GM21723 (cell line): ENCODE measurements around the gene NPHP3.

Source experiments
- ATAC-seq: cut with Tn5 transposase; IDR thresholded peaks from one replicate; pipeline ENCODE4 v1.9.1; 2021; ENCODE audit warnings: mild to moderate bottlenecking, moderate library complexity; ENCODE audit not compliant: unreplicated experiment

The NPHP3 gene

GRCh38 chr3:132690040-132690439 is 32.2 kb downstream of the NPHP3 start:
- no peak for ATAC-seq

- no peak for ATAC-seq
Measured at GRCh38 chr3:132682201-132682600, 40.0 kb downstream of the NPHP3 start.

GRCh38 chr3:132681421-132681820 is 40.8 kb downstream of the NPHP3 start:
- no peak for ATAC-seq

- no peak for ATAC-seq
Measured at GRCh38 chr3:132679911-132680310, 42.3 kb downstream of the NPHP3 start.

GRCh38 chr3:132675408-132675807 is 46.8 kb downstream of the NPHP3 start:
- no peak for ATAC-seq

- no peak for ATAC-seq
Measured at GRCh38 chr3:132669256-132669777, 52.9 kb downstream of the NPHP3 start.

- no peak for ATAC-seq
Measured at GRCh38 chr3:132665230-132665745, 56.9 kb downstream of the NPHP3 start.

GRCh38 chr3:132662212-132662611 is 60.0 kb downstream of the NPHP3 start:
- ATAC-seq, result no peak

GRCh38 chr3:132661101-132661500 is 61.1 kb downstream of the NPHP3 start:
- ATAC-seq, result no peak

GRCh38 chr3:132660811-132661070 is 61.5 kb downstream of the NPHP3 start:
- no peak for ATAC-seq

- peak; percentile 75 for ATAC-seq
Measured at GRCh38 chr3:132660052-132660810, 62.0 kb downstream of the NPHP3 start, which contains the start of gene UBA5. UBA5 (plus strand) TSS chr3:132660329; CDS start chr3:132660538, 209 bp downstream.

GRCh38 chr3:132659365-132660051 is 62.7 kb downstream of the NPHP3 start, which contains the start of gene ACAD11:
ACAD11 (minus strand) TSS chr3:132659809; CDS start chr3:132659751, 58 bp downstream.
- ATAC-seq, result peak; percentile 62

- no peak for ATAC-seq
Measured at GRCh38 chr3:132659000-132659364, 63.2 kb downstream of the NPHP3 start.

GRCh38 chr3:132657869-132658747 is 64.1 kb downstream of the NPHP3 start:
- no peak for ATAC-seq

- ATAC-seq, result no peak
Measured at GRCh38 chr3:132655471-132655870, 66.7 kb downstream of the NPHP3 start.

GRCh38 chr3:132654721-132655120 is 67.5 kb downstream of the NPHP3 start:
- ATAC-seq, result no peak

- ATAC-seq, result no peak
Measured at GRCh38 chr3:132654190-132654589, 68.0 kb downstream of the NPHP3 start.

- ATAC-seq, result no peak
Measured at GRCh38 chr3:132652640-132653270, 69.5 kb downstream of the NPHP3 start.

GRCh38 chr3:132650153-132650552 is 72.1 kb downstream of the NPHP3 start:
- no peak for ATAC-seq

- ATAC-seq, result no peak
Measured at GRCh38 chr3:132645058-132645457, 77.2 kb downstream of the NPHP3 start.

- no peak for ATAC-seq
Measured at GRCh38 chr3:132643366-132643765, 78.8 kb downstream of the NPHP3 start.
